Stimulated activated CD8-positive, alpha-beta memory T cell treated with anti-CD3 and anti-CD28 coated beads, Interleukin-7, amount 100 ng/mL, for 24 hours (primary cell): ENCODE results near the gene SEMA6C.
"Not testable (repeated sequence)": the region's sequence is repeated elsewhere in the genome, so short reads cannot be mapped to it uniquely, and the experiment has no call there.

Source experiments
- DNase-seq: peaks from one replicate; pipeline ENCODE4 v3.0.0-alpha.2; 2020; ENCODE audit warnings: low read depth

The SEMA6C gene

GRCh38 chr1:151124763-151125403 lies 21.5 kb downstream of the SEMA6C start:
- DNase-seq, result no peak

GRCh38 chr1:151113877-151114276 lies 32.6 kb downstream of the SEMA6C start:
- DNase-seq, result no peak

- DNase-seq, result no peak
Measured at GRCh38 chr1:151108331-151108730, 38.1 kb downstream of the SEMA6C start.

- no peak for DNase-seq
Measured at GRCh38 chr1:151106894-151107293, 39.5 kb downstream of the SEMA6C start.

- no peak for DNase-seq
Measured at GRCh38 chr1:151104630-151105029, 41.8 kb downstream of the SEMA6C start.

GRCh38 chr1:151098126-151098525 lies 48.3 kb downstream of the SEMA6C start:
- no peak for DNase-seq

- DNase-seq, result not testable (repeated sequence)
Measured at GRCh38 chr1:151097426-151097825, 49.0 kb downstream of the SEMA6C start.

- DNase-seq, result no peak
Measured at GRCh38 chr1:151085953-151086559, 60.4 kb downstream of the SEMA6C start.
